ENCODE results near the gene OR10H4.
"Not testable (repeated sequence)": the region's sequence is repeated elsewhere in the genome, so short reads cannot be mapped to it uniquely, and the experiment has no call there.

Gene OR10H4, protein sequence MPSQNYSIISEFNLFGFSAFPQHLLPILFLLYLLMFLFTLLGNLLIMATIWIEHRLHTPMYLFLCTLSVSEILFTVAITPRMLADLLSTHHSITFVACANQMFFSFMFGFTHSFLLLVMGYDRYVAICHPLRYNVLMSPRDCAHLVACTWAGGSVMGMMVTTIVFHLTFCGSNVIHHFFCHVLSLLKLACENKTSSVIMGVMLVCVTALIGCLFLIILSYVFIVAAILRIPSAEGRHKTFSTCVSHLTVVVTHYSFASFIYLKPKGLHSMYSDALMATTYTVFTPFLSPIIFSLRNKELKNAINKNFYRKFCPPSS

DNA sequence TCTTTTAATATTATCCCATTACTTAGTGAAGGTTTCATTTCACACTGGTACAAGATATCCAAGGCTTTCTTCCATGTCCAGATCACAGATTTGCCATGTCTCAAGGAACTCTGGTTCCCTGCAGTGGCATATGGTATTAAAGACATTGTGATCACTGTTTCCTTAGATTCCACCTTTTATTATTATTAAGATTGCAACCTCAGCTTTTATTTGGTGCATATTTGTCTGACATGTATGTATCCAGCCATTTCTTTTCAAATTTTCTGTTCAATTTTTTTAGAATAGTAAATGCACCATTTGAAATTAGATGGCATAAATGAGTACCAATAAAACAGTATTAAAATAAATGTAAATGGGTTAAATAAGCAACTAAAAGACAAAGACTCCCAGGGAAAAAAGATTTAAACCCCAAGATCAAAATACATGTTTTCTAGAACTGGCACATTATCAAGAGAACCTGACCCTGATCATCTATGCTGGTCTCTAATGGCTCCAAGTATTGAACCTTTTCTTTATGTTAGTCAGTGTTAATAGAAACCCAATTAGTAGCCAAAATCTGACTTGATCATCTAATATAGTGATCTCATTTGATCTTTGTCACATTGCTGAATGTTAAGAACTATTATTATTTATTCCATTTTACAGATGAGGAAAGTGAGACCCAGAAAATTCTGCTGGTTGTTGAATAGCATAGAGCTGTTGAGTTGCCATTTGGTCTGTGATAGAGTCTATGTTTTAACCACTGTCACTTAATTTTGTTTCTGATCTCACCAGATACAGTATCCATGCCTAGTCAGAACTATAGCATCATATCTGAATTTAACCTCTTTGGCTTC, at the start of gene OR10H4:
Gene OR10H4, plus strand, starts transcription at position 786 of the 836 bp plus-strand sequence. Its CDS starts 0 bp downstream, at position 786.
- DNase-seq: no peak

DNA sequence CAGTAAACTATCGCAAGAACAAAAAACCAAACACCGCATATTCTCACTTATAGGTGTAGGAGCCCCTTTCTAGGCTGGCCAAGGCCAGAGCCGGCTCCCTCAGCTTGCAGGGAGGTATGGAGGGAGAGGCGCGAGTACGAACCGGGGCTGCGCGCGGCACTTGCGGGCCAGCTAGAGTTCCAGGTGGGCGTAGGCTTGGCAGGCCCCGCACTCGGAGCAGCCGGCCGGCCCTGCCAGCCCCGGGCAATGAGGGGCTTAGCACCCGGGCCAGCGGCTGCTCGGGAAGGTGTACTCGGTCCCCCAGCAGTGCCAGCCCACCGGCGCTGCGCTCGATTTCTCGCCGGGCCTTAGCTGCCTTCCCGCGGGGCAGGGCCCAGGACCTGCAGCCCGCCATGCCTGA, 49.2 kb upstream of the OR10H4 start:
- DNase-seq: not testable (repeated sequence)

DNA sequence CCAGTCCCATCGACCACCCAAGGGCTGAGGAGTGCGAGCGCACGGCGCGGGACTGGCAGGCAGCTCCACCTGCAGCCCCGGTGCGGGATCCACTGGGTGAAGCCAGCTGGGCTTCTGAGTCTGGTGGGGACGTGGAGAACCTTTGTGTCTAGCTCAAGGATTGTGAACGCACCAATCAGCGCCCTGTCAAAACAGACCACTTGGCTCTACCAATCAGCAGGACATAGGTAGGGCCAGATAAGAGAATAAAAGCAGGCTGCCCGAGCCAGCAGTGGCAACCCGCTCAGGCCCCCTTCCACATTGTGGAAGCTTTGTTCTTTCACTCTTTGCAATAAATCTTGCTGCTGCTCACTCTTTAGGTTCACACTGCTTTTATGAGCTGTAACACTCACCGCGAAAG, 48.8 kb upstream of the OR10H4 start:
- DNase-seq: not testable (repeated sequence)

DNA sequence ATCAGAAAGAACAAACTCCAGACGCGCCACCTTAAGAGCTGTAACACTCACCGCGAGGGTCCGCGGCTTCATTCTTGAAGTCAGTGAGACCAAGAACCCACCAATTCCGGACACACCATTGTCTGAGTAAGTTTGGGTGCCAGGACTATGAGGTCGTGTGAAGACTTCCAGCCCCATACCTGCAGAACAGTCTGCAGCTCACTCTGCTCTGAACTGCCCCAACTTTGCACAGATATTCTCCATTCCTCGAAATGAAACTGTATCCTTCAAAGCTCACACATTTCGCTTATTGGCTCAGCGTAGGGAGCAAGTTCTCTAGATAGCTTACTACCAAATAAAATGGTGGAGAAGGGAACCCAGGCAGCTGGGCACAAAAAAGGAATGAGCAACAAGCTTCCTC, 48.3 kb upstream of the OR10H4 start:
- DNase-seq: no peak

DNA sequence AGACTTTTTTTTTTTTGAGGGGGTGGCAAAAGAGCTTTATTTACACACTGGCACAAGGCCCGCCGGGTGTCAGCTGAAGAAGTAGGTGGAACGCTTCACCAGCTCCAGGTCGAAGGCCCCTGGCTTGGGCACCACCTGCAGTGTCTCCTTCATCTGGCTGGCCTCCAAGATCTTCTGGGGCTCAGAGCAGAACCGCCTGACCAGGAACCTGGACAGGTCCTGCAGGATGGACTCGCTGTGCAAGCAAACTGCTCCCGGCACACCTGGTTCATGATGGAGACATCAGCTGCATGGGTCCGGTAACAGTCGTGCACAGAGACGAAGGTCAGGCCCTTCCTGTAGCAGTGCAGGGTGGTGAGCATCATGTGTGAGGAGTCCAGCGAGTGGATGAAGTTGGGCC, 46.6 kb upstream of the OR10H4 start:
- DNase-seq: no peak

DNA sequence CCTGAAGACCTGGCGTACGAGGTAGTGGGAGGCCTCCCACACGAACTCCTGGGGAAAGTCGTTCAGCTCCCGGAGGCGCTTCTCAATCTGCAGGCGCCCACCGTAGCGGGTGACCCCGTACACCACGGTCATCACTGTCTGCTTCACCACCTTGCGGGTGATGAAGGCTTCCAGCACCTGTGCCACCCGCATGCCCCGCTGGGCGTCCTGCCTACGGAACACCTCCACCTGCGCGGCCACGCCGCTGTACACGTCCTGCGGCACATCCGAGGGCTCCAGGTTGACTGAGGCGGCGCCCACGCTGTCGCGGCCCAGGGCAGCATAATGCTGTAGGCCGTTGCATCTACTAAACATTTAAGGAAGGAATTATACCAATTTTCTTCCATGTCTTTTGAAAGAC, 45.9 kb upstream of the OR10H4 start:
- not testable (repeated sequence) for DNase-seq

DNA sequence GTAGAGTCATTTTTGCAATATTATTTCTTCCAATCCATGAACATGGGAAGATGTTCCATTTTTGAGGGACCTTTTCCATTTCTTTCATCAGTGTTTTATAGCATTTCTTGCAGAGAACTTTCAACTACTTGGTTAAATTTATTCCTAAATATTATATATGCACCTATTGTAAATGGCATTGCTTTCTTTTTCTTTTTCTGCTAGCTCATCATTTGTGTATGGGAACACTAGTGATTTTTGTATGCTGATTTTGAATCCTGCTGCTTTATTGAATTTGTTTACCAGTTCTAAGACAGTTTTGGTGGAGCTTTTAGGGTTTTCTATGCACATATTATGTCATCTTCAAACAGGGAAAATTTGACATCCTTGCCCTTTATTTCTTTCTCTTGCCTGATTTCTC, 43.8 kb upstream of the OR10H4 start:
- DNase-seq: no peak

DNA sequence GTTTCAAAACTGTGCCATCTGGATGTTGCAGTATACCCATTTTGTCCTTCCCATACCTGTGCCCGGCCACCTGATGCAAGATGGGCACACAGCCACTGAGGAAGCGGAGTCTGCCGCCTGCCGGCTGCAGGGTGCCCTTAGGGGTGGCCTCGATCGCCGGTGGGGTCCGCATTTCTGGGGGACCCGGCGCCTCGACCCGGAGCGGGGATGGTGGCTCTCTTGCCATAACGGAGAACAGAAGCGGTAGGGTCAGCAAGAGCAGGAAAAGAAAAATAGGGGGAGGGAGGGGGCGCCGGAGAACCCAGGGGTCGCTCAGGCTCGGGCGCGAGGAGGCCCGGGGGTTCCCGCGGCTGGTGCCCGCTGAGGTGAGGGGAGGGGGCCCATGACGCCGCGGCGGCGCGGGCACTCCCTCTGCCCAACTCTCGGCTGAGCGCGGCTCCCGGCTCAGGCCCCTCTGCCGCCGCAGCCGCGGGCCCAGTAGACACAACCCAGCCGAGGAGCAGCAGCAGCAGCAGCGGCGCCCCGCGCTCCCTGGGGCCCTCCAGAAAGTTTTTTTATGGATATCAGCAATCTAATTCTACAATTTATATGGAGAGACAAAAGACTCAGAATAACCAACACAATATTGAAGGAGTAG, 37.1 kb upstream of the OR10H4 start:
- DNase-seq: no peak

DNA sequence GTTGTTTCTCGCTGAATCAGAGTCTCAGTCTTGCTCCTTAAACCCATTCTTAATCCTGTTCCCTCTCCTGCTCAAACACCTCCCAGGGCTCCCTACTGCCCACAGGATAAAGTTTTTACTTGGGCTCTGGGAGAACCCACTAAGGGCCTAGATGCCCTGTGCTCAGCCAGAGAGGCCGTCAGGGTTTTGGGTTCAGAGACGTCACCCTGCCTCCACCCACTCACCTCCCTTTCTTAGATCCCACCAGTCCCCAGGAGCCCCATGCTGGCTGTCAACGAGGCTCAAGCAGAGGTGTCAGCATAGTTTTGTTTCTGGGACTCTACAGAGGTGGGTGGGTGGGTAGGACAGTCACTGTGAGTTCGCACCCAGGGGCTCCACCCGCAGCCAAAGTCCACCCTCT, 35.4 kb upstream of the OR10H4 start:
- no peak for DNase-seq

DNA sequence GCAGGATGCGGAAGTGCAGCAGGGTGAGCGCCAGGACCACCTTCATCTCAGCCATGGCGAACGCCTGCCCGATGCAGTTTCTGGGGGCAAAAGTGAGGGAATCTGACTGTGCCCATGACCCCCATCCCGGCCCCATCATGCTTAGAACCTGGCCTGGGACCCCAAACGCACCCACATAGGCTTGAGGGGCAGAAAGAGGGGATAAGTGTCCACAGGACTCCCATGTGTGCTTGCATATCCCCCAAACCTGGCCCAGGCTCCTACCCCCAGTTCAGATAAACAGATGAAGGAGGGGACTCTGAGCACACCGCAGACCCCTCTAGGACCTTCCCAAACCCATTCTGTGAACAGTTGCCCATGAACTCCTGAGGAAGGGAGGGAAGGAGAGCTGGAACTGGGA, 35.0 kb upstream of the OR10H4 start:
- DNase-seq: no peak

DNA sequence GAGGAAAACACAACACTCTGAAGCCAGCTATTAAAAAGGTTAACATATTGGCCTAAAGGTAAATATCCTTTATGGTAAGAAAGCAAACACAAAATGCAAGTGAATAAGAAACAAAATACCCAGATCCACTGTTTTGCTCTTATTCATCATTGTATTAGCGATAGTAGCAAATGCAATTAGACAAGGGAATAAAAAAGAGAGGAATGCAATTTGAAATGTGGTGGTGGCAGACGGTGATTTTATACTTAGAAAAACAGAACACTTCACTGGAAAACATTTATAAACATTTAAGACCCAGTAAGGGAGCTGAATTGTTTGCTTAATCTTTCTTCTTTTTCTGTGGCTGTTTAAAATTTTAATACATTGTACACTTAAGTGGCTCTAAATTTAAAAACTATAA, 33.7 kb upstream of the OR10H4 start:
- no peak for DNase-seq

DNA sequence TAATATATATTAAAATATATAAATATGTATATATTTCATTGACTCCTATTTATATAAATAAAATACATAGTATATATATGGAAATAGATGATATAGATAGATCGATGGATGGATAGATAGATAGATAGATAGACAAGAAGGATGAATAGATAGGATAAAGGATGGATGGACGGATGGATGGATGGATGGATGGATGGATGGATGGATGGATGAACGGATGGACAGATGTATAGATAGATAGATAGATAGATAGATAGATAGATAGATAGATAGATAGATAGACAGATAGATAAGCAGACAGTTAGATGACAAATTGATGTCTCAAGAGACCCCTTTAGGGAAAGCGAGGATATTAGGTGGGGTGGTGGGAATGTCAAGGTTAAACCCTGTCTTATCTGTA, 29.6 kb upstream of the OR10H4 start:
- no peak for DNase-seq

DNA sequence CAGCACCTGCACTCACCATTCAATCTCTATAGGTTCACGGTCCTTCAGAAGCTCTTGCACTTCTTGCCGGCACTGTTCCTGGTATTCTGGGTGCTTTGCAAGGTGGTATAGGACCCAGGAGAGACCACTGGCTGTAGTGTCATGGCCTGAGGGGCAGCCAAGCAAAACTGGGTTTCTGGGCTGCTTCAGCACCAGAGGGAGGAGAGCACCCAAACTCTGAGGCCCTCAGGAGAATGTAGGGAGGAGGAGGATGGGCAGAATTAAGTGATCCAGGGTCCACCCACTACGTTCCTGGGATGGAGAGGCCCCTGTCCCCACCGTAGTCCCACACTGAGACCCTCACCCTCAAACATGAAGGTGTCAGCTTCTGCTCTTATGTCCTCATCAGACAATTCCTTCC, 26.8 kb upstream of the OR10H4 start:
- DNase-seq: no peak

DNA sequence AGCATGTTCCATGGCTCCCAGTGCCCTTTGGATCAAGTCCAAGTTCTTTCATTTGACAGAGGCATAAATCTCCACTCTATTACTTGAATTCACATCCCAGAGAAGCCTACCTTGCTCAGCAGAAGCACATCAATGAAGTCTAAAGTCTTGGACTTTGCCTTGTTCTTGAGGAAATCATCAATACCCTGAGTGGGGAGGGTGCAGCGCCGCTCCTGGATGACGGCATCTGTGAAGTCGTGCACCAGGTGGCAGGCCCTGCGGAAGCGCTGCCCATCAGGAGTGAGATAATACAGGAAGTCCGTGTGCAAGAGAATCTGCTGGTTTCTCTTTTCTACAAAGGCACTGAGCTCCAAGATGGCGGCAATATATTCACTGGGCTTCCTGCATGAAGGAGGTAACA, 25.1 kb upstream of the OR10H4 start:
- DNase-seq: no peak

DNA sequence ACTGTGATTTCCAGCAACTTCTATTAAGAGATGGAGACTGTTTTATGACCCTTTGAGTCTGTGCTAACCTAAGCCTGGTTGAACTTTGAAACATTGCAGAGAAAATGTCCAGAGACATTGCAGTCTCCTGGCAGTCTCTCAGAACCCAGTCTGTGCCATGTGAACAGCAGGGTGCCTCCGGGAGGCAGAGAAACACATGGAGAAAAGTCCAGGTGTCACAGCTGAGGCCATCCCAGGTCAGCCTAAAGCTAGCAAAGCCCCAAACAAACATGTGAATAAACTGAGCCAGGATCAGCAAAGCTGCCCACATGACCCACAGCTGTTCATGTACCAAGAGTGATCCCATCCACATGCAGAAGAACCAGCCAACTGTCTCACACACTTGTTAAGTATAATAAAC, 22.3 kb upstream of the OR10H4 start:
- no peak for DNase-seq

DNA sequence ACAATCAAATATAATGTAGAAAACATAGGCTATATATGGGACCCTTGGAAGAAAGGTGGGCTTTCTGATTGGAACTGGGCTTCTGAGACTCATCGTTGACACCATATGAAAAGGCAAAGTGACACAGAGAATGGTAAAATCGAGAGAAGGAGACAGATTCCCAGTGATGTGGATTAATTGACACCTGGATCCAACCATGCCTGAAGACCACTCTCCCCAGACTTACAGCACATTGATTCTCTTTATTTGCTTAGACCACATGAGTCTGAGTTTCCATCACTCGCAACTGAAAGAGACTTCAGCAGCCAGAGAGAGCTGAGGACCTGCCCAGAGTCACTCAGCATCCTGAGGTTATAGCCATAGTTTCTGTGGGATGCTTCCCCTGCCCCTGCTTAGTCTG, 20.5 kb upstream of the OR10H4 start:
- no peak for DNase-seq

DNA sequence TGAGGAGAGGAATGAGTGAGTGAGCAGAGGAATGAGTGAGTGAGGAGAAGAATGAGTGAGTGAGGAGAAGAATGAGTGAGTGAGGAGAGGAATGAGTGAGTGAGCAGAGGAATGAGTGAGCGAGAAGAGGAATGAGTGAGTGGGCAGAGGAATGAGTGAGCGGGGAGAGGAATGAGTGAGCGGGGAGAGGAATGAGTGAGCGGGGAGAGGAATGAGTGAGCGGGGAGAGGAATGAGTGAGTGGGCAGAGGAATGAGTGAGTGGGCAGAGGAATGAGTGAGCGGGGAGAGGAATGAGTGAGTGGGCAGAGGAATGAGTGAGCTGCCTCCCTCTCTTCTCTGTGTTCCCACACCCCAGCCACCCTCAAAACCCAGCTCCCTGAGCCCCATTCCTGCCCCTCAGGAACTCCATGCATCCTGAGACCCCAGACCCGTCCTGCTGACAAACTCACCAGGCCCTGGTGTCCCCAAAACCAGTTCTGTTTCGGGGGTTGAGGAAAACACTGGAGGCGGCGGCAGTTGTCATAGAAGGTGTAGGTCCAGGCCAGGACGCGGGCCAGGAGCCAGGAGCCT, 15.0 kb upstream of the OR10H4 start:
- not testable (repeated sequence) for DNase-seq

DNA sequence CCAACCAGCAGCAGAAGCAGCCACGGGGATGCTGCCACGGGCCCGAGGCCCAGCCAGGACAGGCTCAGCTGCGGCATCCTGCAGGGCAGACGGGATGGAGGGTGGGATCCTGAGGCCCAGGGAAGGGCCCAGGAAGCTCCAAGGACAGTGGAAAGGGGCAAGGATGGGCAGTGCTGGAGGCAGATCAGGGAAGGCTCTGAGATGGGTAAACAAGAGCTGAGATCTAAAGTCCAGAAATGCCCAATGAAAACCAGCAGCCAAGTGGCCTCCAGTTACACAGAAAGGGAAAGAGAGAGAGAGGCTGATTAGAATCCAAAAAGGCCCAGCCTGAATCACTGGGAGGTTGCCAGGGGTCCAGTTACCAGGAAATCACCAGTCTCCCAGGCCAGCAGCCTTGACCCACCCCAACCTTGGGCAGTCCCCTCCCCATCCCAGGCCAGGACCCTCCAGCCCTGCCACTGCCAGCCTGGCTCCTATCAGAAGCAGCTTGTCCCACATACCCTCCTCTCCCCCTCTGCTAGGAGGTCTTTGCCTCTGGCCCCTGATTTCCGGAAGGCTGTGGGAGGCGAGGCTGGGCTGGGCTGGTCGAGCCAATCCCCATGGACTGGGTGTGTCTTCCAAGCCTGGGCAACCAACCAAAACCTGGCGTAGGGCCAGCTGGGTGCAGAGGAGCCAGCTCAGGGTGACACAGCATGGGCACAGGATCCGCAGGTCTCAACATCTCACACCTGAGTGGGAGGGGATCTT, 14.3 kb upstream of the OR10H4 start, which contains the start of gene CYP4F11:
Gene CYP4F11, minus strand, starts transcription at position 198 of the 747 bp plus-strand sequence. Its CDS starts 121 bp downstream, at position 77.
- no peak for DNase-seq

DNA sequence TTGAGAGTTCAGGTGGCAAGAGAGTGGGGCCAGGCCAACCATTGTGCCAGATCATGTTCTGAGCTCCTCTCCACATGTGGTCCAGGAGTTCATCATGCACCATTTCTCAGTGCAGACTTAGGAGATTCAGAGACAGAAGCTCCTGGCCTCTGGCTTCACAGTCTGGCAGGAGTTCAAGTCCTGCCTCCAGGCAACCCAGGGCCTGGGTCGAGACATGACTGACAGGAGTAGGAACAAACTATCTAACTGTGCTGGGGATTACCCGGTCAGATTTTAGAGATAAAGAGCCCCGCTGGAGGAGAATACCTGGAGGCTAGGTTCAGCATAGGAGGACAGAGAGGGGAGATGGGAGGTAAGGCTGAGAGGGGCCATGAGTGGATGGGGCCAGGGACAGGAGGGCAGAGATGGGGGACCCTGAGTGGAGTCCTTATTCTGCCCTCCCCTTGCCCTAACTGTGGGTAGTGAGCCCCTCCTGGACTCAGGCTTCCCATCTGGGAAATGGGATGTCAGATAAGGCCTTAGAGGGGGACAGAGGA, 13.6 kb upstream of the OR10H4 start:
- no peak for DNase-seq

DNA sequence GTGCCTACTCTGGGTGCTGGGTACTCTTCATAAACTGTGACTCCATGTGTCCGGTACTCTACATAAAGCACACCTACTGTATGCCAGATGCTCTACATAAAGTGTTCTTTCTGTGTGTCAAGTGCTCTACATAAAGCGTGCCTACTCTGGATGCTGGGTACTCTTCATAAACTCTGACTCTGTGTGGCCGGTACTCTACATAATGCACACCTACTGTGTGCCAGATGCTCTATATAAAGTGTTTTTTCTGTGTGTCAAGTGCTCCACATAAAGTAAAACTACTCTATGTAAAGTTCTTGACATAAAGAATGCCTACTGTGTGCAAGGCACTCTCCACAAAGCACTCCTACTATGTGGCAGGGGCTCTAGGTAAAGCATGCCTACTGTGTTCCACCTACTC, 12.6 kb upstream of the OR10H4 start:
- no peak for DNase-seq

DNA sequence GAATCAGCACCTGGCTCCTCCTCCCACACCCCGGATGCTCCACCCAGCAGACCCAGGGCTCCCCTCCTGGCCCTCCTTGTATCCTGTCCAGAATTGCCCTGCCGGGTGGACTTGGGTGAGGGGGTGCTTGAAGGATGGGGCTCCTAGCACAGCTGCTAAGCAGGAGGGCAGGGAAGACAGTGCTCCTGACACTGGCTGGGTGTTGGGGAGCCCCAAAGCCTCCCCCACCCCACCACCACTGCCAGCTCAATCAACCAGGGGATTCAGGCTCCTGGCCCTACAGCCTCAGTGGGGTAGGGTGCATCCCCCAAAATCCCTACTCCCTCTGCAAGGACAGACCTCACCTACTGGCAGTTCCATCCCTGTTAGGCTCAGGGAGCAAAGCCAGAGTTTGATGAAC, 11.9 kb upstream of the OR10H4 start:
- DNase-seq: no peak

DNA sequence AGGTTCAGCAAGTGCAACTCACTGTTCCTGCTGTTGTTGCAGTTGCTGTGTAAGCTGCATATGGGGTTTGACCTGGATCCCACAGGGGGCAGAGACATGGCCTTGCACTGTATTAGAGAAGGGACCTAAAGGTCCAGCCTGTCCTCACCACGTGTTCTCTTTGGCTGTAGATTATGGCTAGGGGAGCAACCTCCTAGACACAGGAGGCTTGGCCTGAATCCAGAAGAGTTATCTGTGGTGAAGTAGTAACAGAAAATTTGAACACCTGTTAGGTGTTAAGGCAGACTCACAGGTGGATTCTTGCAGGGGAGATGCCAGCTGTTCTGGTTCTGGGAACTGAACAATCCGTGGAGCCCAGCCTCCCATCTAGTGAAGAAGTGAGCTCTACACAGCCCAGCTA, 11.0 kb upstream of the OR10H4 start:
- DNase-seq: no peak

Measured in inflammatory macrophage treated with lipopolysaccharide for 4 hours (primary cell).